SK-N-SH (cell line): ENCODE results near the gene TOM1L2. TPM values are rescaled to one million over a fixed set of nuclear protein-coding genes. Genes with fewer than 3 reads are reported as not detected.

ENCODE experiments used
- CTCF ChIA-PET: fragments of 300-600, 350-600 bp; formaldehyde crosslinking; extraction: SDS; loops from one replicate; lab custom pipeline; 2021; lab: Yijun Ruan, JAX
- POLR2A ChIA-PET: fragments of 350-600 bp; sonication (Branson Sonifier 250); formaldehyde crosslinking; extraction: SDS; loops from one replicate; lab custom pipeline; 2020; ENCODE audit warnings: antibody characterized with exemption, inconsistent platforms; lab: Yijun Ruan, JAX
- DNase-seq: peaks from one replicate; pipeline ENCODE4 v3.0.0; 2012
- H2AFZ ChIP-seq: fragments of 200-600 bp; sonication (generic); 2 replicates; pipeline ENCODE4 v1.8.1; 2016; ENCODE audit warnings: antibody characterized with exemption, mild to moderate bottlenecking, low read depth
- H3F3A ChIP-seq: fragments of 200-600 bp; sonication (generic); replicated peaks from 2 replicates; pipeline ENCODE3; 2016; ENCODE audit warnings: antibody characterized with exemption, mild to moderate bottlenecking; ENCODE audit not compliant: insufficient read depth
- H3K27ac ChIP-seq, 2 experiments: fragments of 200-500 bp in 1 of 2; fragments of 200-600 bp in 1 of 2; sonication (Bioruptor generic) in 1 of 2; sonication (generic), shearing (Covaris generic) in 1 of 2; 2 replicates each; pipeline versions ENCODE4 v1.5.1 to v1.6.1; 2014 to 2016; ENCODE audit warnings: low read depth in 2 of 2, inconsistent platforms in 1 of 2, low read length in 1 of 2, mild to moderate bottlenecking in 1 of 2, mixed read lengths in 1 of 2
- H3K27me3 ChIP-seq: fragments of 200-600 bp; sonication (generic), shearing (Covaris generic); 2 replicates; pipeline ENCODE4 v1.6.1; 2016; ENCODE audit warnings: mixed run types; ENCODE audit not compliant: insufficient read depth
- H3K36me3 ChIP-seq, 2 experiments: fragments of 200-500 bp in 1 of 2; fragments of 200-600 bp in 1 of 2; sonication (Bioruptor generic) in 1 of 2; sonication (generic) in 1 of 2; replicated peaks in 1 of 2; 2 replicates each; pipeline versions ENCODE3 to v1.5.1; 2014 to 2016; ENCODE audit warnings: low read length in 1 of 2, mild to moderate bottlenecking in 1 of 2; ENCODE audit not compliant: insufficient read depth in 2 of 2, control insufficient read depth in 1 of 2
- H3K4me1 ChIP-seq, 2 experiments: fragments of 200-500 bp in 1 of 2; fragments of 200-600 bp in 1 of 2; sonication (Bioruptor generic) in 1 of 2; sonication (generic), shearing (Covaris generic) in 1 of 2; 2 replicates each; pipeline versions ENCODE4 v1.5.1 to v1.6.1; 2014 to 2016; ENCODE audit warnings: low read depth in 1 of 2, low read length in 1 of 2, mixed run types in 1 of 2; ENCODE audit not compliant: insufficient read depth in 2 of 2, control insufficient read depth in 1 of 2
- H3K4me2 ChIP-seq: fragments of 200-600 bp; sonication (generic), shearing (Covaris generic); 2 replicates; pipeline ENCODE4 v1.6.1; 2017; ENCODE audit warnings: mixed run types
- H3K4me3 ChIP-seq, 2 experiments: fragments of 200-500 bp in 1 of 2; fragments of 200-600 bp in 1 of 2; sonication (Bioruptor generic) in 1 of 2; sonication (generic), shearing (Covaris generic) in 1 of 2; 2 replicates each; pipeline versions ENCODE4 v1.5.1 to v1.8.1; 2014 to 2016; ENCODE audit warnings: low read depth in 2 of 2, inconsistent platforms in 1 of 2, low read length in 1 of 2, mild to moderate bottlenecking in 1 of 2, mixed read lengths in 1 of 2, moderate library complexity in 1 of 2
- H3K79me2 ChIP-seq: fragments of 200-600 bp; sonication (generic); 2 replicates; pipeline ENCODE4 v1.8.1; 2017; ENCODE audit warnings: mild to moderate bottlenecking; ENCODE audit not compliant: insufficient read depth
- H3K9ac ChIP-seq: fragments of 200-600 bp; sonication (generic); 2 replicates; pipeline ENCODE4 v1.6.1; 2017; ENCODE audit warnings: mixed run types
- H3K9me2 ChIP-seq: fragments of 200-600 bp; sonication (generic); 2 replicates; pipeline ENCODE4 v1.6.1; 2017; ENCODE audit warnings: mixed run types
- H3K9me3 ChIP-seq: fragments of 200-600 bp; sonication (generic); 2 replicates; pipeline ENCODE4 v1.6.1; 2017; ENCODE audit warnings: mixed run types, mild to moderate bottlenecking, moderate library complexity
- H4K20me1 ChIP-seq: fragments of 200-600 bp; sonication (generic); 2 replicates; pipeline ENCODE4 v1.6.1; 2017; ENCODE audit warnings: mild to moderate bottlenecking, mixed run types; ENCODE audit not compliant: insufficient read depth
- CHD2 ChIP-seq: fragments of 150-350 bp; IDR thresholded peaks from 2 replicates; pipeline ENCODE4 v1.6.1; 2018; ENCODE audit warnings: low read length; ENCODE audit not compliant: partially characterized antibody
- EP300 ChIP-seq, 2 experiments: IDR thresholded peaks; 2 replicates each; pipeline versions ENCODE4 v1.4.0 to v1.6.1; 2012; ENCODE audit warnings: borderline replicate concordance in 1 of 2, low read depth in 1 of 2, low read length in 1 of 2
- FOXM1 ChIP-seq: IDR thresholded peaks from 2 replicates; pipeline ENCODE4 v1.4.0; 2012; ENCODE audit warnings: low read depth, mild to moderate bottlenecking
- GATA2 ChIP-seq: sonication (generic); formaldehyde crosslinking; IDR thresholded peaks from 2 replicates; pipeline ENCODE4 v1.5.0; 2020; ENCODE audit warnings: mild to moderate bottlenecking, missing genetic modification reagents
- IRF3 ChIP-seq: fragments of 150-350 bp; IDR thresholded peaks from 2 replicates; pipeline ENCODE4 v1.6.1; 2016; ENCODE audit warnings: mild to moderate bottlenecking, low read depth, low read length
- JUND ChIP-seq: IDR thresholded peaks from 2 replicates; pipeline ENCODE4 v1.4.0; 2012
- MEF2A ChIP-seq: IDR thresholded peaks from 2 replicates; pipeline ENCODE4 v1.4.0; 2012; ENCODE audit warnings: low read depth, borderline replicate concordance
- NRF1 ChIP-seq: IDR thresholded peaks from 2 replicates; pipeline ENCODE4 v1.6.1; 2012; ENCODE audit warnings: low read depth, mild to moderate bottlenecking, low read length
- PBX3 ChIP-seq: IDR thresholded peaks from 2 replicates; pipeline ENCODE4; 2012
- RCOR1 ChIP-seq: fragments of 150-350 bp; IDR thresholded peaks from 2 replicates; pipeline ENCODE4 v1.6.1; 2017; ENCODE audit warnings: antibody characterized with exemption, low read length
- REST ChIP-seq: IDR thresholded peaks from 2 replicates; pipeline ENCODE4 v1.6.1; 2012; ENCODE audit warnings: mild to moderate bottlenecking, low read depth, low read length, moderate library complexity
- RFX5 ChIP-seq: IDR thresholded peaks from 2 replicates; pipeline ENCODE4 v1.6.1; 2012; ENCODE audit warnings: mild to moderate bottlenecking, improper control_type of control experiment, low read length
- RXRA ChIP-seq: IDR thresholded peaks from 2 replicates; pipeline ENCODE4 v1.4.0; 2012; ENCODE audit warnings: low read depth, mild to moderate bottlenecking, borderline replicate concordance
- SIN3A ChIP-seq: IDR thresholded peaks from 2 replicates; pipeline ENCODE4 v1.6.1; 2012; ENCODE audit warnings: low read depth, mild to moderate bottlenecking, low read length, moderate library complexity, borderline replicate concordance
- SMC3 ChIP-seq: IDR thresholded peaks from 2 replicates; pipeline ENCODE4 v1.6.1; 2012; ENCODE audit warnings: low read depth, low read length, improper control_type of control experiment
- TAF1 ChIP-seq: IDR thresholded peaks from 2 replicates; pipeline ENCODE4 v1.6.1; 2012; ENCODE audit warnings: low read depth, mild to moderate bottlenecking, low read length, moderate library complexity, borderline replicate concordance
- USF2 ChIP-seq: fragments of 150-350 bp; IDR thresholded peaks from 2 replicates; pipeline ENCODE4 v1.6.1; 2017; ENCODE audit warnings: antibody characterized with exemption, low read length, low read depth, borderline replicate concordance
- ZBTB33 ChIP-seq: IDR thresholded peaks from 2 replicates; pipeline ENCODE4 v1.4.0; 2012; ENCODE audit warnings: low read depth, borderline replicate concordance
- WGBS: methylation state at CpG from one replicate; pipeline ENCODE4 v1.1.6; 2017; ENCODE audit warnings: low lambda C conversion rate; 5-methylcytosine and 5-hydroxymethylcytosine counted together
- polyA plus RNA-seq, 3 experiments: library from polyadenylated mRNA; depleted of rRNA; stranded (reverse); fragments of >200 nt; gene quantifications; 2 replicates each; pipeline ENCODE4 v1.2.3, GENCODE V29; 2012

Gene TOM1L2
- polyA plus RNA-seq, 1 of the 3 experiments (the other 2 are of a cell fraction): 85.4 TPM

- Histone ChIP-seq H3K79me2 (no peaks in the 10 kb centered on the region), H3K9ac (no peak overlapping the region), H3K27me3 (no peaks in the 10 kb centered on the region), H2AFZ (no peak overlapping the region), H3F3A (peaks cover 8% of the 10 kb centered on the region), H3K9me3 (no peaks in the 10 kb centered on the region), H4K20me1 (no peaks in the 10 kb centered on the region), H3K4me1 (peaks cover 19 to 79% of the 10 kb centered on the region in 2 experiments; a peak in 3 of 4 replicates), H3K4me3 (no peak overlapping the region), H3K4me2 (no peak overlapping the region), H3K36me3 (peaks cover 0 to 51% of the 10 kb centered on the region in 2 experiments), H3K27ac (no peak overlapping the region; a peak in 1 of 4 replicates), H3K9me2 (no peaks in the 10 kb centered on the region)
- TF ChIP-seq GATA2 (CRISPR knock-in tag) (no peak), RXRA (no peak), EP300 (IDR thresholded peaks at IDR 0.05; ENCODE audit: borderline replicate concordance in 1 of 2, low read depth in 1 of 2, low read length in 1 of 2) (no peak), ZBTB33 (no peak), SIN3A (no peak), NRF1 (no peak), CHD2 (no peak), SMC3 (no peak), REST (no peak), RFX5 (no peak), RCOR1 (no peak), IRF3 (no peak), TAF1 (no peak), JUND (no peak), MEF2A (no peak), FOXM1 (no peak), USF2 (no peak), PBX3 (no peak)
- ChIA-PET CTCF (interaction anchor here (0.7 to 7.2 kb wide), 4 partner anchors 11 to 66 kb away, joined by 3 to 56 read pairs (median 9); no protein-coding TSS in a partner anchor), POLR2A (interaction anchor here (1.3 kb wide), 1 partner anchor 17 kb away, joined by 4 read pairs; the partner anchor contains the start of gene SREBF1)
- WGBS: 97% methylated on average over 3 of the region's 3 CpGs
- DNase-seq: no peak
Observed at GRCh38 chr17:17852930-17853329, 119.3 kb downstream of the TOM1L2 start.
